Stomach (tissue), 9 donors: ENCODE results near the gene ERVFRD-1. TPM values are rescaled to one million over a fixed set of nuclear protein-coding genes. Genes with fewer than 3 reads are reported as not detected.

ENCODE experiments used
- DNase-seq, 2 donors: peaks; one replicate each; pipeline versions ENCODE4 v3.0.0 to v3.0.0-alpha.2; 2013 to 2019
- H3K27ac ChIP-seq, 5 donors: fragments of 200-600 bp in 4 of 5; sonication (generic) in 4 of 5; one replicate each; pipeline ENCODE4 v1.5.1; 2013 to 2019; ENCODE audit warnings: mild to moderate bottlenecking in 1 of 5, moderate library complexity in 1 of 5
- H3K27me3 ChIP-seq, 3 donors: fragments of 200-600 bp; sonication (generic); one replicate each; pipeline ENCODE4 v1.5.1; 2017 to 2019; ENCODE audit warnings: mixed run types in 1 of 3
- H3K36me3 ChIP-seq, 4 donors: fragments of 200-600 bp; sonication (generic); 1 replicate in 3 of 4; 2 replicates in 1 of 4; pipeline ENCODE4 v1.5.1; 2016 to 2019
- H3K4me1 ChIP-seq, 4 donors: fragments of 200-600 bp; sonication (generic); one replicate each; pipeline ENCODE4 v1.5.1; 2016 to 2019
- H3K4me3 ChIP-seq, 4 donors: fragments of 200-600 bp; sonication (generic) in 3 of 4; one replicate each; pipeline ENCODE4 v1.5.1; 2016 to 2019; ENCODE audit warnings: mild to moderate bottlenecking in 1 of 4
- H3K9me3 ChIP-seq, 4 donors: fragments of 200-600 bp; sonication (generic); one replicate each; pipeline ENCODE4 v1.5.1; 2016 to 2019
- EP300 ChIP-seq: sonication (generic); formaldehyde crosslinking; IDR thresholded peaks from one replicate; pipeline ENCODE4 v1.6.1; 2017; ENCODE audit warnings: antibody characterized with exemption
- POLR2A ChIP-seq, 4 donors: fragments of 450-650 bp; IDR thresholded peaks; one replicate each; pipeline ENCODE4 v1.6.1; 2016; ENCODE audit warnings: antibody characterized with exemption in 4 of 4, control low read depth in 2 of 4, mild to moderate bottlenecking in 1 of 4, moderate library complexity in 1 of 4
- POLR2AphosphoS5 ChIP-seq, 3 donors: sonication (generic); formaldehyde crosslinking; IDR thresholded peaks; one replicate each; pipeline ENCODE4 v1.6.1; 2016; ENCODE audit warnings: antibody characterized with exemption in 3 of 3
- WGBS, 5 donors: extraction: QIAGEN DNeasy Blood & Tissue Kit in 3 of 5; methylation state at CpG; one replicate each; pipeline versions ENCODE4 v1.1.5 to v1.1.7; 2013 to 2018; 5-methylcytosine and 5-hydroxymethylcytosine counted together
- intact Hi-C: fragments of 100-400 bp; cut with DNase I; formaldehyde crosslinking; loops from one replicate; pipeline ENCODE4 v1.15.1; 2023; ENCODE audit warnings: low total_unique reads
- polyA plus RNA-seq, 3 donors: library from polyadenylated mRNA; stranded (reverse); fragments of 200-250 nt; gene quantifications; one replicate each; pipeline ENCODE4 v1.2.3, GENCODE V29; 2013
- total RNA-seq, 5 donors: library from RNA; depleted of rRNA; stranded (reverse); fragments of >200 nt; gene quantifications; one replicate each; pipeline versions ENCODE4 v1.1.0 to v1.2.3, GENCODE V29; 2014 to 2016
- TF ChIP-seq, protein P1 (sequence below), 7 experiments: fragments of 450-650 bp in 4 of 7; fragments of 200-600 bp in 3 of 7; sonication (generic) in 3 of 7; IDR thresholded peaks; one replicate each; pipeline ENCODE4 v1.5.1; 2016 to 2019; ENCODE audit warnings: antibody characterized with exemption in 7 of 7, control low read depth in 2 of 7, mild to moderate bottlenecking in 1 of 7
- donor health status: healthy with polysubstance abuse.
- donor health status: Bipolar disorder and iron deficiency.
- donor health status: healthy.

ERVFRD-1 gene
- total and polyA plus RNA-seq, 8 donors: 0.15 to 1.2 (median 0.19) TPM; not detected in 5

DNA sequence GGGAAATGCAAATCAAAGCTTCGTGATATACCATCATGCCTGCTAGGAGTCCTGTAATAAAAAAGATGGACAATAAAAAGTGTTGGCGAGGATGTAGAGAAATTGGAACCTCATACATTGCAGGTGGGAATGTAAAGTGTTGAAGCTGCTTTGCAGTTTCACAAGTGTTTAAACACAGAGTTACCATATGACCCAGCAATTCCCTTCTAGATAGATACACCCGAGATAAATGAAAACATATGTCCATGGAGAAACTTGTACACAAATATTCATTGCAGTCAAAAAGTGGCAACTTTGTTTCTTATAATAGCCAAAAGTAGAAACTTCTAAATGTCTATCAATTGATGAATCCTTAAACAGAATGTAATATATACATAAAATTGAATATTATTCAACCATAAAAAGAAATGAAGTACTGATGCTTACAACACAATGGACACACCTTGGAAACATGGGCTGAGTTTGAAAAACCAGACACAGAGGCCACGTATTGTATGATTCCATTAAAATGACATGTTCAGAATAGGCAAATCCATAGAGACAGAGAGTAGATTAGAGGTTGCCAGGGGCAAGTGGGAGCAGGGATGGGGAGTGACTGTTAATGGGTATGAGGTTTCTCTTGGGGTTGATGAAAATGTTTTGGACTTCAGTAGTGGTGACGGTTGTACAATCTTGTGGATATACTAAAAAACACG lies 20.8 kb upstream of the ERVFRD-1 start:
- H3K27ac ChIP-seq: no peak overlapping the region
- no peaks in the 10 kb centered on the region for H3K4me1 ChIP-seq
- peaks cover 8 to 21% (median 17%) of the 10 kb centered on the region in 4 donors for H3K36me3 ChIP-seq
- H3K4me3 ChIP-seq: no peak overlapping the region
- no peak for DNase-seq
- no peaks in the 10 kb centered on the region for H3K9me3 ChIP-seq
- no peaks in the 10 kb centered on the region for H3K27me3 ChIP-seq
- 91 to 96% (median 95%) methylated on average over 6 of the region's 6 CpGs for WGBS, 5 donors
- no peak for TF ChIP-seq POLR2AphosphoS5 (IDR thresholded peaks at IDR 0.05)
- TF ChIP-seq POLR2A (IDR thresholded peaks at IDR 0.05): no peak
- TF ChIP-seq EP300: no peak
- TF ChIP-seq, protein P1, sequence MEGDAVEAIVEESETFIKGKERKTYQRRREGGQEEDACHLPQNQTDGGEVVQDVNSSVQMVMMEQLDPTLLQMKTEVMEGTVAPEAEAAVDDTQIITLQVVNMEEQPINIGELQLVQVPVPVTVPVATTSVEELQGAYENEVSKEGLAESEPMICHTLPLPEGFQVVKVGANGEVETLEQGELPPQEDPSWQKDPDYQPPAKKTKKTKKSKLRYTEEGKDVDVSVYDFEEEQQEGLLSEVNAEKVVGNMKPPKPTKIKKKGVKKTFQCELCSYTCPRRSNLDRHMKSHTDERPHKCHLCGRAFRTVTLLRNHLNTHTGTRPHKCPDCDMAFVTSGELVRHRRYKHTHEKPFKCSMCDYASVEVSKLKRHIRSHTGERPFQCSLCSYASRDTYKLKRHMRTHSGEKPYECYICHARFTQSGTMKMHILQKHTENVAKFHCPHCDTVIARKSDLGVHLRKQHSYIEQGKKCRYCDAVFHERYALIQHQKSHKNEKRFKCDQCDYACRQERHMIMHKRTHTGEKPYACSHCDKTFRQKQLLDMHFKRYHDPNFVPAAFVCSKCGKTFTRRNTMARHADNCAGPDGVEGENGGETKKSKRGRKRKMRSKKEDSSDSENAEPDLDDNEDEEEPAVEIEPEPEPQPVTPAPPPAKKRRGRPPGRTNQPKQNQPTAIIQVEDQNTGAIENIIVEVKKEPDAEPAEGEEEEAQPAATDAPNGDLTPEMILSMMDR (IDR thresholded peaks at IDR 0.05): no peak
- intact Hi-C loops: no loop called here

DNA sequence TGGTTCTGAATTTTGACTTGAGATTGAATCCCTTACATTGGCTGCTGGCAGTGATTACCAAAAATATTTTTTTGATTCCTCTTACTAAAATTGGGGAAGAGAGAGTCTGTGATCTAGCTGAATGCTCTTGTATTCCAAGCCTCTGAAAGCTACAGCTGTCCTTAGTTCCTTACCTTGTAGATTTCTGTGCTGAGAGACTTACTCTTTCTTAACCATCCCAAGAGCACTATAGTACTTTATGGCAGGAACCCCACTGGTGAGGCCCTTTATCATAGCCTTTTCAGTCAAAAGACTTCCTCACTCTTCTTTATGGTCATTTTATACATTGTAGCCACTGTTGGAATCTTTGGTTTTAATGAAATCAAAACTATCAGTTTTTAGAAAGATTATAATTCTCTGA lies 19.1 kb upstream of the ERVFRD-1 start:
- Histone ChIP-seq H3K4me3 (no peak overlapping the region), H3K36me3 (peaks cover 8 to 24% (median 14%) of the 10 kb centered on the region in 4 donors), H3K27me3 (no peaks in the 10 kb centered on the region), H3K4me1 (no peaks in the 10 kb centered on the region), H3K27ac (no peak overlapping the region), H3K9me3 (no peaks in the 10 kb centered on the region)
- no peak for DNase-seq
- intact Hi-C loops: no loop called here
- no peak for TF ChIP-seq POLR2AphosphoS5 (IDR thresholded peaks at IDR 0.05)
- TF ChIP-seq, protein P1 (IDR thresholded peaks at IDR 0.05): no peak
- no peak for TF ChIP-seq EP300
- TF ChIP-seq POLR2A (IDR thresholded peaks at IDR 0.05): no peak

DNA sequence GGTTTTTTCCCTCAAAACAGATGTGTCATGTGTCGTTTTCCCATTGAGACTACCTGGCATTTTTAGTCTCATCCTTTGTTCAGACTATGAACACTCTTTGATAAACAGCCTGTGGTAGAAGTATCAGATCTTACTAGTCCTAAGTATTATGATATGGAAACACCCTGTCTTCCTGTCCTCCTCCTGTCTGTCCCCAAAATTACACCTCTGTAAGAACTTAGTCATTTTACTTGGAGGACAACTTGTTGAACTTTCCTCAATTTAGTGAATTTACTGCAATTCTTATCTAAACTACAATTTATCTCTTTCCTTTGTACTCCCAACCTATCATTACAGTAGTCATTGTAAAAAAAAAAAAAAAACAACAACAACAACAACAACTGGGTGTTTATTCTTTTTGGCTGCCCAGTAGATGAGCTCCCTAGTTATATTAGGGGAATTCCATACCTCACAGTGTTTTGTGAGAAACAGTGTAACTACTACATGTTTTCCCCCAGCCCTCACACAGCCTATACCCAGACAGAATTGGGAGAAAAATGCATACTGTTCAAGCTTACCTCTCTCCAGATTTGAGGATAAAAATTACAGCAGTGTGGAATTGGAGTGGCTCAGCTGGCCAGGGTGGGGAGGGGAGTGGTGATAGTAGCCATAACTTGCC lies 18.5 kb upstream of the ERVFRD-1 start:
- Histone ChIP-seq H3K4me3 (no peak overlapping the region), H3K36me3 (peaks cover 5 to 18% (median 8%) of the 10 kb centered on the region in 4 donors), H3K9me3 (no peaks in the 10 kb centered on the region), H3K27me3 (no peaks in the 10 kb centered on the region), H3K27ac (no peak overlapping the region), H3K4me1 (no peaks in the 10 kb centered on the region)
- 83 to 100% (median 91%) methylated on average over 1 of the region's 1 CpG for WGBS, 5 donors
- no peak for DNase-seq
- intact Hi-C loops: no loop called here
- TF ChIP-seq, protein P1 (IDR thresholded peaks at IDR 0.05): no peak

- Histone ChIP-seq H3K4me3 (no peak overlapping the region), H3K4me1 (no peaks in the 10 kb centered on the region), H3K27me3 (no peaks in the 10 kb centered on the region), H3K27ac (no peak overlapping the region), H3K36me3 (peaks cover 0 to 10% (median 0%) of the 10 kb centered on the region in 4 donors), H3K9me3 (no peaks in the 10 kb centered on the region)
- TF ChIP-seq POLR2A (IDR thresholded peaks at IDR 0.05) (no peak), EP300 (no peak)
- TF ChIP-seq, protein P1 (IDR thresholded peaks at IDR 0.05): no peak
- no peak for DNase-seq
- 95 to 100% (median 98%) methylated on average over 2 of the region's 2 CpGs for WGBS, 5 donors
- intact Hi-C loops: no loop called here
Measured at GRCh38 chr6:11128608-11129007, 17.1 kb upstream of the ERVFRD-1 start.
